Spinal cord (tissue), 10 donors: ENCODE data around the gene PKNOX2. TPM values are rescaled to one million over a fixed set of nuclear protein-coding genes. Genes with fewer than 3 reads are reported as not detected.

ENCODE experiments used
- DNase-seq, 6 donors: peaks; one replicate each; pipeline versions ENCODE4 v3.0.0 to v3.0.0-alpha.2; 2013 to 2015; ENCODE audit warnings: low spot score in 6 of 6, low read depth in 4 of 6
- H3K27ac ChIP-seq: one replicate; pipeline ENCODE4 v1.5.1; 2013; ENCODE audit warnings: low read depth, low read length, control low read depth
- H3K27me3 ChIP-seq: one replicate; pipeline ENCODE4 v1.6.1; 2013; ENCODE audit warnings: low read length; ENCODE audit not compliant: control insufficient read depth, insufficient read depth
- H3K36me3 ChIP-seq: one replicate; pipeline ENCODE4 v1.6.1; 2013; ENCODE audit warnings: low read length; ENCODE audit not compliant: control insufficient read depth, insufficient read depth
- H3K4me1 ChIP-seq: one replicate; pipeline ENCODE4 v1.6.1; 2013; ENCODE audit warnings: low read length; ENCODE audit not compliant: control insufficient read depth, insufficient read depth
- H3K4me3 ChIP-seq: one replicate; pipeline ENCODE4 v1.5.1; 2013; ENCODE audit warnings: low read depth, low read length, control low read depth
- H3K9me3 ChIP-seq: one replicate; pipeline ENCODE4 v1.6.1; 2013; ENCODE audit warnings: low read length; ENCODE audit not compliant: control insufficient read depth, insufficient read depth
- WGBS: methylation state at CpG from one replicate; pipeline ENCODE4 v1.1.5; 2013; ENCODE audit warnings: missing lambda C conversion rate; ENCODE audit not compliant: insufficient coverage; 5-methylcytosine and 5-hydroxymethylcytosine counted together
- polyA plus RNA-seq, 2 donors: library from polyadenylated mRNA; unstranded; fragments of 120-200 nt; gene quantifications; one replicate each; pipeline ENCODE4 v1.2.1, GENCODE V29; 2013; ENCODE audit not compliant: insufficient read length in 2 of 2
- total RNA-seq, 2 donors: library from RNA; depleted of rRNA in 1 of 2; stranded (reverse); fragments of 120-200 nt in 1 of 2; fragments of >200 nt in 1 of 2; gene quantifications; one replicate each; pipeline versions ENCODE4 v1.2.3 to v1.2.4, GENCODE V29; 2013 to 2014
- donor health status: healthy.

PKNOX2 gene
- total and polyA plus RNA-seq, 4 donors: 10.6 to 41.2 (median 26.6) TPM

DNA sequence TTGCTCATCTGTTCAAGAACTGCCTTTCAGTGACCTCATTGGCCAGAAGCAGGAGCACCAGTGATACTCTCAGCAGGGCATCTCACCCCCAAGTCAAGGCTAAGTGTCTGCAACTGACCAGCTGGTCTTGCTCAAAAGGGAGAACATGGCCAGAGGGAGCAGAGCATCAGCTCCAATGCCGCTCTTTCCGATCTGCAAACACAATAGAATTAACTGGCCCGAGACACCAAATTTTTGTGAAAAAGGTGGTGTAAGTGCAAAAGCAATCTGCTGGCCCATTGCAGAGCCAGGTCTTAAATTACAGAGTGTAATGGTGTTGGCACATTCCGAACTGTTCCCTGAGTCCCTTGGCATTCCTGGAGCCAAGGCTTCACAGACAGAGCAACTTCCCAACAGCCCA, 97.0 kb downstream of the PKNOX2 start:
- DNase-seq: no peak
- Histone ChIP-seq H3K4me3 (no peak overlapping the region), H3K27ac (peak overlapping the region; percentile 94), H3K4me1 (peaks cover 67% of the 10 kb centered on the region), H3K27me3 (peaks cover 2% of the 10 kb centered on the region), H3K9me3 (no peaks in the 10 kb centered on the region), H3K36me3 (peaks cover 4% of the 10 kb centered on the region)
- 81% methylated on average over 2 of the region's 4 CpGs for WGBS

DNA sequence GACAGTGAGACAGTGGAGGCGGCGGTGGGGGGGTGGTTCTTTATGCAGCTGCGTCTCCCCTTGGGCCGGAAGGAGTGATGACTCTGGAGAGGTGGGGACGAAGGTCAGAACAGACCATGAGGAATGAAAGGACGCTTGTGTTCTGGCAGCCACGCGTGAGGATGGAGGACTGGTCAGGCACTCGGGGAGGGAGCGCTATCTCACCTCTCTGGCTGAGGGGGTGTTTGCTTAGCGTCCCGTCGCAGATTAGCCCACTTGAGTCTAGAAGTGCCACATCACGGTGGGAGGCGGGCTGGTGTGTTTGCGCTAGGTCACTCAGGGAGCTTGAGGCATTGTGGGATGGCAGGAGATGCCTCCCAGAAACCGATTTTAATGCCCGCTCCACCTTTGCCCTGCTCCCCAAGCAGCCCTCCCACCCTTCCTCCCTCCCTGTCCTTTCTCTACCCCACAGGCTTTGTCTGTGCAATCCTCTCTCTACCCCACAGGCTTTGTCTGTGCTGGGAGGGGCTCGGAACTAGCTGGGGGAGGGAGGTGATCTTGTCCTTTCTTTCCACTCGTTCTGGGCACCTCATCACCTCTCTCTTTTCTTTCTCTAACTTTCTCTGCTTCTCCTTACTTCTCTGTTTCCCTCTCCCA, 97.8 kb downstream of the PKNOX2 start:
- Histone ChIP-seq H3K9me3 (no peaks in the 10 kb centered on the region), H3K36me3 (peaks cover 4% of the 10 kb centered on the region), H3K27ac (peak overlapping the region; percentile 94), H3K27me3 (peaks cover 2% of the 10 kb centered on the region), H3K4me1 (peaks cover 61% of the 10 kb centered on the region), H3K4me3 (no peak overlapping the region)
- no peak for DNase-seq
- WGBS: 34% methylated on average over 11 of the region's 20 CpGs

DNA sequence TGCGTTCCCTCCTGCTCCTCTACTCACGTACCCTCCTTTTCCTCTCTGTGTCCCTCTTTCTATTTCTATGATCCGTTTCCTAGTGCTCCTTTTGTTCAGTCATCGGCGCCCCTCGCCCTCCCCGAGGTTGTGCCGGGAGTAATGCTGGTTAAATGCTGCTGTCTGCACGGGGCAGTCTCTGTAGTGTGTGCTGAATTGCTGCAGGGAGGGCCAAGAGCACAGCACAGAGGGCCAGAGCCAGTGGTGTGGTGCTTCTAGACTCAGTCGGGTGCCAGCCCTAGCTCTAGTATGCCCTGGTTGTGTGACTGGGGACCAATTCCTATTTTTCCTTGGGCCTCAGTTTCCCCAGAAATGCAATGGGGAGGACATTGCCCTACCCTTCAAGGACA, 98.3 kb downstream of the PKNOX2 start:
- Histone ChIP-seq H3K4me3 (no peak overlapping the region), H3K4me1 (peaks cover 59% of the 10 kb centered on the region), H3K36me3 (peaks cover 4% of the 10 kb centered on the region), H3K9me3 (no peaks in the 10 kb centered on the region), H3K27ac (peak overlapping the region; percentile 94), H3K27me3 (peaks cover 2% of the 10 kb centered on the region)
- DNase-seq: peak in 1 of 6 donors; percentile 68
- WGBS: 4% methylated on average over 9 of the region's 10 CpGs

DNA sequence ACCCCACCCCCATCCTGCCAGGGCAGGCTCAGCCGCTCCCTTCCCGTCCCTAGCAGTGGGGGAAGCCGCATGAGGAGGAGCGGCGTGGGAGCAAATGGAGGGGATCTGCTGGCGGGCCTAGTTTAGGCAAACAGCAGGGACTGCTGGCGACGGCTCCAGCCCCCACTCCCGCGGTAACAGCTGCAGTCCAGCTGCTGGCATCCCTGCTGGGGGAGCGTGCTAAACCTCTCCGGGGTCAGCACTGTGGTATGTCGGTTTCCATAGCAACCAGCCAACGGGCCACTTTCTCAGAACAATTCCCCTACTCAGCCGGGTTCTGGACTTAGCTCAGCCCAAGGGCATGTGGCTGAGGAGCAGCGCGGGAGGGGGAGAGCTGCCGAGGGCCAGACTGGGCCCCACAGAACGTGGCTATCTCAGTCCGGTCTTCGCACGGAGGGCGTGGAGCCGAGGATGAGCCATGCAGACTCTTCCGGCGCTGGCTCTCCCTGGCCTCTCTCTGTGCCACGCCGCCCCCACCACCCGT, 98.8 kb downstream of the PKNOX2 start:
- peaks cover 2% of the 10 kb centered on the region for H3K27me3 ChIP-seq
- 5% methylated on average over 29 of the region's 29 CpGs for WGBS
- peak in 5 of 6 donors; percentile 69 to 96 (median 83) for DNase-seq
- no peaks in the 10 kb centered on the region for H3K9me3 ChIP-seq
- H3K36me3 ChIP-seq: peaks cover 4% of the 10 kb centered on the region
- no peak overlapping the region for H3K4me3 ChIP-seq
- peak overlapping the region; percentile 94 for H3K27ac ChIP-seq
- H3K4me1 ChIP-seq: peaks cover 62% of the 10 kb centered on the region

DNA sequence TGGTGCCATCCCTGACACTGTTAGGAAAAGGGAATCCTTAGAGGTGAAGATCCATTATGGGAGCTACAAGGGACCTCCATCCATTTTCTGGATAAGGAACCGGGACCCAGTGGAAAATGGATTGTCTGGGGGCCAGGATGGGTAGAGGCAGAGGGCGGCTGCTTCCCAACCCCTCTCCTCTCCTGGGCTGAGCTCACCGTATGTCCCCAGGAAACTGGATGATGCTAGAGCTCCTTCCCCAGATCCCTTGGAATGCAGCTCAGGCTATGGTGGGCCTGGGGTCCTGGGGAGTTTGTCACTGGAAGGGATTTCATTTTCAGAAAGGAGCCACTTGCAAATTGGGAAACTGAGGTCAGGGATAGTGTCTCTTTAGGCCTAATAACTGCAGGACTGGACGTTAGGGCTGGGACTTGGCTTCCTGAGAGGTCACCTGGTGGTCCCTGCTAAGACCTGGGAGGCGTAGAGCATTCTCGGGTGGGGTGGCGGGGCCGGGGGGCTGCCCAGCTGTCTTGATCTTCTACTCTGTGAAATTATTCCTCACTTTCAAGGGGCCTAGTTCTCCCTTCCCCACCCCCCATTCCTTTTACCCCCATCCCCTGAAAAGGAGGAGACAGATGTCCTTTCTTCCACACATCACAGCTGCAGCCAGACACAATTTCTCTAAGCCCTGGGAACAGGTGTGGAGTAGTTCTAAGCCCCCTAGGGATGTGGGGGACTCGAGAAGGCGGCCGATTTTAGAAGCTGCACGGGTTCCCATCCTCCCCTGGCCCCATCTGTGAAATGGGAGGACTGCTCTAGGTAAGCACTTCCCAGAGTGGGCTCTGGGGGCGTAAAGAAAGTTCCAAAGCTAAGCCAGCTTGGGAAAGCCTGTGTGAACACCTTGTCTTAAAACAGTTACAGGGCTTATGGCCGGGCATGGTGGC, 99.8 kb downstream of the PKNOX2 start:
- WGBS: 88% methylated on average over 10 of the region's 14 CpGs
- Histone ChIP-seq H3K4me1 (peaks cover 65% of the 10 kb centered on the region), H3K27ac (peak overlapping the region; percentile 94), H3K4me3 (no peak overlapping the region), H3K27me3 (peaks cover 2% of the 10 kb centered on the region), H3K9me3 (no peaks in the 10 kb centered on the region), H3K36me3 (peaks cover 4% of the 10 kb centered on the region)
- DNase-seq: no peak

DNA sequence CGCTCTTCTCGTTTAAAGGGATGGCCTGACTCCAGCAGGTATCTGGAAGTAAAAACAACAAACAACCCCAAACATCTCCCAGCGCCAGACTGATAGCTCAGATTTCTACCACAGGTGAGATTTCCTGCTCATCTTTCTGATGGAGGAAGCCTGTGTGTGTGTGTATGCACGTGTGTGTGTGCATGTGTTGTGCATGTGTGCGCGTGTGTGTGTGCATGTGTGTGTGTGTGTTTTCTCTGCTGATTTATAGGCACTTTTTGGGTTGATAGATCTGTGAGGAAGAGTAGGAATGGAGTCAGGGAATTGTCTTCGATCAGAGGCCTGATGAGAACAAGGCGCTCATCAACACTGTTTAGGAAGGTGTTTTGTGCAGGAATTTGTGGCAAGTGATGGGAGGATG, 103.0 kb downstream of the PKNOX2 start:
- no peak overlapping the region for H3K4me3 ChIP-seq
- no peaks in the 10 kb centered on the region for H3K9me3 ChIP-seq
- no peak for DNase-seq
- peaks cover 4% of the 10 kb centered on the region for H3K36me3 ChIP-seq
- 94% methylated on average over 5 of the region's 8 CpGs for WGBS
- peaks cover 63% of the 10 kb centered on the region for H3K4me1 ChIP-seq
- no peak overlapping the region for H3K27ac ChIP-seq
- H3K27me3 ChIP-seq: peaks cover 2% of the 10 kb centered on the region

DNA sequence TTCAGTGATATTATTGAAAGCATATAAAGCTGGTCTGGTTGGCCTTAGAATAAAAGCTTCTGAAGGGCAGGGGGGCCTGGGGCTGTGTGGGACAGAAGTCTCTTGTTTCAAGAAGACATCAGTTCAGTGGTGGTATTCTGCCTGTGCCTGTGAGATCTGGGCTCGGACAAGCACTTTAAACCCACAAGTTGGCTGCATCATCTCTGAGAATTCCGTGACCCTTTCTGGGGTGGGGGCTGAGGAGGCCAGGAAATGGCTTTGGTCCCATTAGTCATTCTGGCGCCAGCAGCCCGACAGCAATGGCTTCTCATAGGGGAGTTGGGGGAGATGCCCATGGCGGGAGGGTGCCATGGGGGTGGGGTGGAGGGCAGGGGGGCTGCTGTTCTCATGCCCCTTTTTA, 104.1 kb downstream of the PKNOX2 start:
- peak in 1 of 6 donors; percentile 66 for DNase-seq
- H3K4me1 ChIP-seq: peaks cover 63% of the 10 kb centered on the region
- 25% methylated on average over 1 of the region's 5 CpGs for WGBS
- peaks cover 7% of the 10 kb centered on the region for H3K36me3 ChIP-seq
- H3K4me3 ChIP-seq: no peak overlapping the region
- H3K27ac ChIP-seq: peak overlapping the region; percentile 12
- peaks cover 2% of the 10 kb centered on the region for H3K27me3 ChIP-seq
- H3K9me3 ChIP-seq: no peaks in the 10 kb centered on the region

DNA sequence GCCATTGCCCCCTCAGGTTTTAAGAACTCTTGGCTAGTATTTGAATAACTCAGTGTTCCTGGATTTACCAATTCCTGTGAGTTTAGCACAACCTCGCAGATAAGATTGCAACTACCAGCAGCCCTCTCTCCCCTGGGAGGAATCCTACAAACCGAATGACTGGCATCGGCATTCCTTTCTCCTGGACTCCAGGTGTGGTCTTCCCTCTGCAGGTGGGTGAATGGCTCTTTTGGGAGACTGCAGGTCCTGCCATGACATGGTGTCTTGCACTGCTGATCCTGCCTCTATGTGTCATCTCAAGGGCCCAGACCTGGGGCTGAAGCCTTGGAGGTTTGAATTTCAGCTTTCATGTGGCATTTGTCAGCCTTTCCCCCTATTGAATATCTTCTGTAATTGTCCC, 105.6 kb downstream of the PKNOX2 start:
- H3K4me1 ChIP-seq: peaks cover 51% of the 10 kb centered on the region
- no peak overlapping the region for H3K27ac ChIP-seq
- peaks cover 9% of the 10 kb centered on the region for H3K36me3 ChIP-seq
- DNase-seq: no peak
- no peaks in the 10 kb centered on the region for H3K9me3 ChIP-seq
- H3K4me3 ChIP-seq: no peak overlapping the region
- 92% methylated on average over 2 of the region's 3 CpGs for WGBS
- peaks cover 2% of the 10 kb centered on the region for H3K27me3 ChIP-seq

DNA sequence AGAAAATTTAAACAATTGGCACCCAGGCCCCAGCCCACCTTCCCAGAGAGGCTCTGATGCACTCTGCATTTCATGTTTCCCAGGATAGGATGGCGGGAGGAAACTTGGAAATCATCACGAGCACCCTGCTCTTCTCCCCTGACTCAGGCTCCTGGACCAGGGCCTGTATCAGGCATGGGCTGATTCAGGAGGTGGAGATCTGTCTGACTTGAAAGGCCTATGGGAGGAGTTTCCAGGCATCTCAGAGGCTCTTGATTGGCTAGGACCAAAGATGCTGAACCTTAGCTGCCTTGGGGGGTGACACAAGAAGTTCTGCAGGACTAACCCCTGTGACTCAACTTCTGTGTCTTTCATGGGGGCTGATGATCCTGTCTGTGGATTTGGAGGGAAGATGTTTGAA, 106.2 kb downstream of the PKNOX2 start:
- no peak overlapping the region for H3K27ac ChIP-seq
- DNase-seq: no peak
- H3K36me3 ChIP-seq: peaks cover 6% of the 10 kb centered on the region
- no peak overlapping the region for H3K4me3 ChIP-seq
- WGBS: no CpG with 5 or more reads among the region's 2 CpGs
- H3K9me3 ChIP-seq: no peaks in the 10 kb centered on the region
- H3K27me3 ChIP-seq: no peaks in the 10 kb centered on the region
- peaks cover 46% of the 10 kb centered on the region for H3K4me1 ChIP-seq
